HepG2 (cell line): Measurements from ENCODE around the gene TIPIN. TPM values are rescaled to one million over a fixed set of nuclear protein-coding genes. Genes with fewer than 3 reads are reported as not detected.
"Not testable (repeated sequence)": the region's sequence is repeated elsewhere in the genome, so short reads cannot be mapped to it uniquely, and the experiment has no call there.

Source experiments
- ATAC-seq: fragments of 200-7000 bp; cut with Tn5 transposase; 3 replicates; pipeline ENCODE4 v1.9.1; 2020; ENCODE audit warnings: mild to moderate bottlenecking, moderate library complexity
- BruUV-seq: library from RNA; stranded (reverse); fragments of 400-500 nt; replicated peaks from 2 replicates; lab custom pipeline; 2021; lab: Mats Ljungman, UMichigan
- CTCF ChIA-PET: fragments of 300-600 bp; formaldehyde crosslinking; extraction: SDS; loops from one replicate; lab custom pipeline; 2021; ENCODE audit warnings: low total read pairs, inconsistent platforms, low intra/inter-chr PET ratio; lab: Yijun Ruan, JAX
- POLR2A ChIA-PET: fragments of 350-600 bp; sonication (Branson Sonifier 250); formaldehyde crosslinking; loops from one replicate; lab custom pipeline; 2020; ENCODE audit warnings: antibody characterized with exemption, inconsistent platforms; lab: Yijun Ruan, JAX
- DNase-seq: peaks from one replicate; pipeline ENCODE4 v3.0.0-alpha.2; 2015; ENCODE audit warnings: low spot score
- FAIRE-seq: peaks from 3 replicates; lab custom pipeline; 2011; peaks lifted over from hg19 to GRCh38; lab: Jason Lieb, UNC
- H2AFZ ChIP-seq: one replicate; pipeline ENCODE4 v1.6.1; 2011; ENCODE audit warnings: low read length, inconsistent platforms
- H3K27ac ChIP-seq: fragments of 300-600 bp; 3 replicates; pipeline ENCODE4 v1.8.0; 2011; ENCODE audit warnings: mixed run types, mild to moderate bottlenecking, mixed read lengths, low read length, inconsistent platforms; ENCODE audit not compliant: insufficient read depth; ENCODE audit errors: extremely low read length
- H3K27me3 ChIP-seq, 2 experiments: fragments of 200-600 bp in 1 of 2; 2 replicates in 1 of 2; 3 replicates in 1 of 2; pipeline versions ENCODE4 v1.6.0 to v1.8.0; 2011; ENCODE audit warnings: low read length in 2 of 2, mild to moderate bottlenecking in 2 of 2, moderate library complexity in 2 of 2, inconsistent platforms in 1 of 2; ENCODE audit not compliant: insufficient read depth in 2 of 2, control insufficient read depth in 1 of 2
- H3K36me3 ChIP-seq, 2 experiments: fragments of 200-600 bp in 1 of 2; replicated peaks in 1 of 2; 2 replicates in 1 of 2; 3 replicates in 1 of 2; pipeline versions ENCODE4 v1.5.1 to v1.8.0; 2011; ENCODE audit warnings: low read length in 2 of 2, inconsistent platforms in 1 of 2; ENCODE audit not compliant: insufficient read depth in 2 of 2, control insufficient read depth in 1 of 2
- H3K4me1 ChIP-seq: 2 replicates; pipeline ENCODE4 v1.5.1; 2012; ENCODE audit warnings: low read length, inconsistent platforms; ENCODE audit not compliant: insufficient read depth
- H3K4me2 ChIP-seq: 2 replicates; pipeline ENCODE4 v1.6.0; 2011; ENCODE audit warnings: low read depth, low read length, inconsistent platforms
- H3K4me3 ChIP-seq, 3 experiments: fragments of 200-600 bp in 1 of 3; sonication (generic), shearing (Covaris generic) in 1 of 3; replicated peaks in 1 of 3; 2 replicates each; pipeline ENCODE4 v1.5.1; 2011 to 2016; ENCODE audit warnings: low read length in 3 of 3, inconsistent platforms in 2 of 3, low read depth in 2 of 3, mild to moderate bottlenecking in 2 of 3, control low read depth in 1 of 3, mixed read lengths in 1 of 3; ENCODE audit not compliant: insufficient read depth in 1 of 3
- H3K79me2 ChIP-seq: one replicate; pipeline ENCODE4 v1.6.1; 2011; ENCODE audit warnings: low read length, inconsistent platforms; ENCODE audit not compliant: insufficient read depth
- H3K9ac ChIP-seq: 2 replicates; pipeline ENCODE4 v1.6.0; 2011; ENCODE audit warnings: mild to moderate bottlenecking, low read depth, low read length, inconsistent platforms; ENCODE audit not compliant: insufficient read depth
- H3K9me3 ChIP-seq: 2 replicates; pipeline ENCODE4 v1.5.1; 2012; ENCODE audit warnings: mild to moderate bottlenecking, low read length
- H4K20me1 ChIP-seq: 2 replicates; pipeline ENCODE4 v1.6.0; 2011; ENCODE audit warnings: inconsistent platforms, mild to moderate bottlenecking, low read length, moderate library complexity; ENCODE audit not compliant: insufficient read depth
- DRAP1 ChIP-seq: IDR thresholded peaks from 2 replicates; pipeline ENCODE4 v1.6.1; 2016; ENCODE audit warnings: missing genetic modification reagents, missing compliant biosample characterization
- FUBP1 ChIP-seq: sonication (generic); formaldehyde crosslinking; IDR thresholded peaks from 2 replicates; pipeline ENCODE4 v1.5.1; 2020; ENCODE audit warnings: missing genetic modification reagents, mild to moderate bottlenecking, borderline replicate concordance
- HMGA1 ChIP-seq: sonication (generic); formaldehyde crosslinking; conservative IDR thresholded peaks from 2 replicates; pipeline ENCODE4 v1.4.0; 2020; ENCODE audit warnings: missing genetic modification reagents
- IRF2 ChIP-seq: IDR thresholded peaks from 2 replicates; pipeline ENCODE4 v1.6.1; 2018; ENCODE audit warnings: missing genetic modification reagents, missing compliant biosample characterization
- KAT8 ChIP-seq: IDR thresholded peaks from 2 replicates; pipeline ENCODE4 v1.6.1; 2016; ENCODE audit warnings: missing genetic modification reagents, missing compliant biosample characterization
- MTERF4 ChIP-seq: sonication (generic); formaldehyde crosslinking; IDR thresholded peaks from 2 replicates; pipeline ENCODE4 v1.8.0; 2023; ENCODE audit warnings: mild to moderate bottlenecking, missing genetic modification reagents
- NFYB ChIP-seq: sonication (generic); formaldehyde crosslinking; IDR thresholded peaks from 2 replicates; pipeline ENCODE4 v1.4.0; 2020; ENCODE audit warnings: missing genetic modification reagents
- PBX2 ChIP-seq: IDR thresholded peaks from 2 replicates; pipeline ENCODE4 v1.6.1; 2016; ENCODE audit warnings: control low read depth
- SNAPC5 ChIP-seq: sonication (generic); formaldehyde crosslinking; IDR thresholded peaks from 2 replicates; pipeline ENCODE4 v1.8.1; 2023; ENCODE audit warnings: mild to moderate bottlenecking, missing genetic modification reagents, borderline replicate concordance
- ZNF121 ChIP-seq: sonication (generic); formaldehyde crosslinking; IDR thresholded peaks from 2 replicates; pipeline ENCODE4 v1.5.0; 2020; ENCODE audit warnings: mild to moderate bottlenecking, missing genetic modification reagents
- ZNF180 ChIP-seq: sonication (generic); formaldehyde crosslinking; IDR thresholded peaks from 2 replicates; pipeline ENCODE4 v1.4.0; 2020; ENCODE audit warnings: low read depth, missing genetic modification reagents, borderline replicate concordance
- ZNF292 ChIP-seq: sonication (generic); formaldehyde crosslinking; IDR thresholded peaks from 2 replicates; pipeline ENCODE4 v1.8.1; 2022; ENCODE audit warnings: mild to moderate bottlenecking, low read depth, missing genetic modification reagents, borderline replicate concordance
- ZNF614 ChIP-seq: IDR thresholded peaks from 2 replicates; pipeline ENCODE4 v1.6.1; 2018; ENCODE audit warnings: missing biosample characterization, missing genetic modification reagents, inconsistent platforms, borderline replicate concordance
- ZSCAN12 ChIP-seq: sonication (generic); formaldehyde crosslinking; IDR thresholded peaks from 2 replicates; pipeline ENCODE4 v1.9.0; 2021; ENCODE audit warnings: mild to moderate bottlenecking, missing genetic modification reagents
- WGBS: methylation state at CpG from one replicate; pipeline ENCODE4 v1.1.6; 2017; ENCODE audit warnings: low lambda C conversion rate; 5-methylcytosine and 5-hydroxymethylcytosine counted together
- in situ Hi-C: cut with HindIII; loops from 2 replicates; pipeline ENCODE4 v1.10.0; 2017; ENCODE audit warnings: low pct_unique_long_range_greater_than_20kb; ENCODE audit not compliant: extremely low pct_ligation_motif_present
- intact Hi-C: fragments of 100-400 bp; cut with micrococcal nuclease; formaldehyde crosslinking; loops from one replicate; pipeline ENCODE4 v1.10.0; 2022; ENCODE audit not compliant: unreplicated experiment
- polyA plus RNA-seq, 8 experiments: library from polyadenylated mRNA; depleted of rRNA in 3 of 8; stranded (reverse) in 7 of 8; unstranded in 1 of 8; fragments of >200 nt; fragmentation: Illumina TruSeq in 4 of 8; extraction: Trizol in 4 of 8; gene quantifications; 2 replicates each; pipeline versions ENCODE4 v1.2.1 to v1.2.3, GENCODE V29; 2011 to 2016; ENCODE audit warnings: low read depth in 4 of 8, missing spikeins in 1 of 8, mixed read lengths in 1 of 8; ENCODE audit not compliant: insufficient read depth in 1 of 8
- total RNA-seq, 5 experiments: library from RNA; depleted of rRNA; stranded (reverse); fragments of >200 nt; fragmentation: Illumina TruSeq; extraction: Trizol; gene quantifications; 2 replicates each; pipeline ENCODE4 v1.2.3, GENCODE V29; 2016; ENCODE audit warnings: low read depth in 1 of 5

Gene TIPIN
- total and polyA plus RNA-seq, 2 of the 13 experiments (the other 11 are each of a cell fraction or from before 2014, with no cell fraction given) = 2.7 to 28.6 TPM

GRCh38 chr15:66393037-66393436, 36.6 kb upstream of the TIPIN start:
- H3K4me2 ChIP-seq, H2AFZ ChIP-seq, H3K27me3 ChIP-seq, H3K9ac ChIP-seq, CTCF ChIA-PET, ATAC-seq, H3K27ac ChIP-seq, intact Hi-C loops, BruUV-seq, H3K9me3 ChIP-seq, H3K4me3 ChIP-seq, DNase-seq, FAIRE-seq: not testable (repeated sequence)
- H3K36me3 ChIP-seq = peaks cover 4 to 24% of the 10 kb centered on the region in 2 experiments
- in situ Hi-C loops = loop anchor here (25.0 kb wide), 1 partner anchor 94 kb away; the partner anchor contains the start of gene SNAPC5
- peak; percentile 55; the same call in 1 of the 2 replicates for TF ChIP-seq ZNF121 (CRISPR knock-in tag)
- H3K4me1 ChIP-seq = peaks cover 49% of the 10 kb centered on the region
- POLR2A ChIA-PET = interaction anchor here (1.4 kb wide), 1 partner anchor 112 kb away, joined by 4 read pairs; the partner anchor contains the start of gene ZWILCH
- H4K20me1 ChIP-seq = peaks cover 31% of the 10 kb centered on the region
- H3K79me2 ChIP-seq = peaks cover 88% of the 10 kb centered on the region
- 92% methylated on average over 1 of the region's 1 CpG for WGBS

- FAIRE-seq (no peak), ATAC-seq (no peak)
- TF ChIP-seq NFYB (CRISPR knock-in tag) (no peak), KAT8 (CRISPR knock-in tag) (no peak), SNAPC5 (no peak), ZNF292 (CRISPR knock-in tag) (no peak), IRF2 (CRISPR knock-in tag) (no peak), HMGA1 (no peak), ZNF180 (CRISPR knock-in tag) (no peak), FUBP1 (CRISPR knock-in tag) (no peak), PBX2 (CRISPR knock-in tag) (no peak), MTERF4 (CRISPR knock-in tag) (no peak), ZSCAN12 (no peak), DRAP1 (CRISPR knock-in tag) (no peak), ZNF614 (no peak)
Observed at GRCh38 chr15:66390678-66391077, 34.2 kb upstream of the TIPIN start.

More at GRCh38 chr15:66390678-66391077, 34.2 kb upstream of the TIPIN start:
- no peaks in the 10 kb centered on the region; a peak in 1 of 5 replicates for H3K27me3 ChIP-seq
- H3K4me2 ChIP-seq = peak overlapping the region; percentile 24; the same call in 1 of the 2 replicates
- no peak overlapping the region for H3K27ac ChIP-seq
- no TSS peak for BruUV-seq
- ChIA-PET POLR2A (no interaction called here), CTCF (no interaction called here)
- DNase-seq = no peak
- intact Hi-C loops (no loop called here), in situ Hi-C loops (loop anchor here (25.0 kb wide), 1 partner anchor 97 kb away; the partner anchor contains the start of gene SNAPC5)
- no peak overlapping the region for H3K4me3 ChIP-seq
- H3K79me2 ChIP-seq = peaks cover 84% of the 10 kb centered on the region
- WGBS = 78% methylated on average over 1 of the region's 1 CpG
- H3K4me1 ChIP-seq = peaks cover 56% of the 10 kb centered on the region
- H3K9ac ChIP-seq = 0 out of 2 replicates have a peak overlapping the region, but pooled peaks have one; percentile 21
- H2AFZ ChIP-seq = no peak overlapping the region
- peaks cover 3 to 18% of the 10 kb centered on the region in 2 experiments for H3K36me3 ChIP-seq
- H3K9me3 ChIP-seq = no peaks in the 10 kb centered on the region
- H4K20me1 ChIP-seq = peaks cover 29% of the 10 kb centered on the region
